Sigmoid colon (tissue), 7 donors: ENCODE measurements around the gene TPSD1. TPM values are rescaled to one million over a fixed set of nuclear protein-coding genes. Genes with fewer than 3 reads are reported as not detected.
A peak's percentile ranks its signal among the peaks of the same experiment; 100 is the strongest.
"Not testable (repeated sequence)": the region's sequence is repeated elsewhere in the genome, so short reads cannot be mapped to it uniquely, and the experiment has no call there.

Experiments used
- DNase-seq: peaks from one replicate; pipeline ENCODE4 v3.0.0-alpha.2; 2019
- H3K27ac ChIP-seq, 4 donors: fragments of 200-600 bp; sonication (generic); one replicate each; pipeline ENCODE4 v1.5.1; 2016 to 2019; ENCODE audit warnings: mild to moderate bottlenecking in 1 of 4
- H3K27me3 ChIP-seq, 3 donors: fragments of 200-600 bp; sonication (generic); one replicate each; pipeline ENCODE4 v1.5.1; 2019; ENCODE audit warnings: mild to moderate bottlenecking in 1 of 3
- H3K36me3 ChIP-seq, 4 donors: fragments of 200-600 bp; sonication (generic); one replicate each; pipeline ENCODE4 v1.5.1; 2016 to 2019
- H3K4me1 ChIP-seq, 4 donors: fragments of 200-600 bp; sonication (generic); one replicate each; pipeline ENCODE4 v1.5.1; 2017 to 2019
- H3K4me3 ChIP-seq, 4 donors: fragments of 200-600 bp; sonication (generic); one replicate each; pipeline ENCODE4 v1.5.1; 2017 to 2019; ENCODE audit warnings: mild to moderate bottlenecking in 2 of 4, moderate library complexity in 1 of 4
- H3K9me3 ChIP-seq, 4 donors: fragments of 200-600 bp in 3 of 4; sonication (generic) in 3 of 4; one replicate each; pipeline versions ENCODE4 v1.5.1 to v1.6.1; 2013 to 2019
- EP300 ChIP-seq, 4 donors: sonication (generic); formaldehyde crosslinking; IDR thresholded peaks; one replicate each; pipeline ENCODE4 v1.6.1; 2017; ENCODE audit warnings: antibody characterized with exemption in 4 of 4
- POLR2A ChIP-seq, 2 donors: fragments of 450-650 bp; IDR thresholded peaks; one replicate each; pipeline ENCODE4 v1.6.1; 2016; ENCODE audit warnings: antibody characterized with exemption in 2 of 2, mild to moderate bottlenecking in 2 of 2, moderate library complexity in 2 of 2
- POLR2AphosphoS5 ChIP-seq, 4 donors: sonication (generic); formaldehyde crosslinking; IDR thresholded peaks; one replicate each; pipeline ENCODE4 v1.6.1; 2017; ENCODE audit warnings: antibody characterized with exemption in 4 of 4
- WGBS, 2 donors: extraction: QIAGEN DNeasy Blood & Tissue Kit; methylation state at CpG; one replicate each; pipeline ENCODE4 v1.1.7; 2013; 5-methylcytosine and 5-hydroxymethylcytosine counted together
- intact Hi-C: fragments of 100-400 bp; cut with DNase I; formaldehyde crosslinking; loops from one replicate; pipeline ENCODE4 v1.15.1; 2023
- polyA plus RNA-seq, 3 donors: library from polyadenylated mRNA; stranded (reverse); fragments of 200-250 nt; gene quantifications; one replicate each; pipeline ENCODE4 v1.2.3, GENCODE V29; 2013
- total RNA-seq, 4 donors: library from RNA; depleted of rRNA; stranded (reverse); fragments of >200 nt; gene quantifications; one replicate each; pipeline ENCODE4 v1.1.0, GENCODE V29; 2016
- TF ChIP-seq, protein P1 (sequence below), 4 experiments: fragments of 450-650 bp in 3 of 4; fragments of 200-600 bp in 1 of 4; IDR thresholded peaks; one replicate each; pipeline ENCODE4 v1.5.1; 2016 to 2019; ENCODE audit warnings: antibody characterized with exemption in 4 of 4, mild to moderate bottlenecking in 3 of 4, moderate library complexity in 2 of 4
- donor health status: healthy with polysubstance abuse.
- donor health status: Bipolar disorder and iron deficiency.
- donor health status: healthy.

Gene TPSD1
- total and polyA plus RNA-seq, 7 donors = 0.71 to 5.3 (median 1.2) TPM; not detected in 4

DNA sequence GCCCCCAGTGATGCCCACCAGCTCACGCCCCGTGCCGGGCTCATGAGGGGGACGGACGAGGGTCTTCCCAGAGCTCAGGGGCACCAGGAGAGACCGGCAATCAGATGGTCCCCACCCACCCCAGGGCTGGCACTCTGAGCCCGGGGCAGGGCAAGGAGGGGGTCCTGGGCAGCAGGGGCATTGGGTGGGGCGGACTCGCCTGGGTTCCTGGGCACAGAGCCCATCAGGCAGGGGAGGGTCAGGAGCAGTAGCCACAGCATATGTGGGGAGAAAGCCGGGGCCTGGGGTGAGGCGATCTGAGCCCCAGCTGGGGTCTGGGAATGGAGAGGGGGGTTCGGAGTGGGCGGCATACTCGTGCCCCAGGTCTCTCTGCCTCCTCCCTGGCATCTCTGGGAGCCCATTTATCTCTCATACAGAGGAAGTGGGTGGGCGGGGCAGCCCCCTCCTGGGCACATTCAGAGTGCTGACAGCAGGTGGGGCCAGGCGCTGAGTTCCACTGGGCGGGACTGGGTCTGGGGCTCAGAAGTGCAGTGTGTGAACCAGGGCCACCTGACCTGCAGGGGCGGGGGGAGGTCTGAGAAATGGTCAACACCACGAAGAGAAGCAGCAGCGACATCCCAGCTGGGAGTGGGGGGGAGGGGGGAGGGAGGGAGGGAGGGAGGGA, 33.1 kb downstream of the TPSD1 start:
- no peaks in the 10 kb centered on the region for H3K4me1 ChIP-seq
- DNase-seq = peak; percentile 53
- H3K9me3 ChIP-seq = no peaks in the 10 kb centered on the region
- TF ChIP-seq, protein P1, sequence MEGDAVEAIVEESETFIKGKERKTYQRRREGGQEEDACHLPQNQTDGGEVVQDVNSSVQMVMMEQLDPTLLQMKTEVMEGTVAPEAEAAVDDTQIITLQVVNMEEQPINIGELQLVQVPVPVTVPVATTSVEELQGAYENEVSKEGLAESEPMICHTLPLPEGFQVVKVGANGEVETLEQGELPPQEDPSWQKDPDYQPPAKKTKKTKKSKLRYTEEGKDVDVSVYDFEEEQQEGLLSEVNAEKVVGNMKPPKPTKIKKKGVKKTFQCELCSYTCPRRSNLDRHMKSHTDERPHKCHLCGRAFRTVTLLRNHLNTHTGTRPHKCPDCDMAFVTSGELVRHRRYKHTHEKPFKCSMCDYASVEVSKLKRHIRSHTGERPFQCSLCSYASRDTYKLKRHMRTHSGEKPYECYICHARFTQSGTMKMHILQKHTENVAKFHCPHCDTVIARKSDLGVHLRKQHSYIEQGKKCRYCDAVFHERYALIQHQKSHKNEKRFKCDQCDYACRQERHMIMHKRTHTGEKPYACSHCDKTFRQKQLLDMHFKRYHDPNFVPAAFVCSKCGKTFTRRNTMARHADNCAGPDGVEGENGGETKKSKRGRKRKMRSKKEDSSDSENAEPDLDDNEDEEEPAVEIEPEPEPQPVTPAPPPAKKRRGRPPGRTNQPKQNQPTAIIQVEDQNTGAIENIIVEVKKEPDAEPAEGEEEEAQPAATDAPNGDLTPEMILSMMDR (IDR thresholded peaks at IDR 0.05) = no peak
- TF ChIP-seq EP300 (IDR thresholded peaks at IDR 0.05) = no peak
- TF ChIP-seq POLR2AphosphoS5 (IDR thresholded peaks at IDR 0.05) = no peak
- TF ChIP-seq POLR2A (IDR thresholded peaks at IDR 0.05) = no peak
- H3K27ac ChIP-seq = no peak overlapping the region
- H3K4me3 ChIP-seq = no peak overlapping the region
- intact Hi-C loops = no loop called here
- H3K27me3 ChIP-seq = peaks cover 24 to 88% (median 77%) of the 10 kb centered on the region in 3 donors
- 27 to 38% methylated on average over 20 of the region's 20 CpGs for WGBS, 2 donors
- no peaks in the 10 kb centered on the region for H3K36me3 ChIP-seq

DNA sequence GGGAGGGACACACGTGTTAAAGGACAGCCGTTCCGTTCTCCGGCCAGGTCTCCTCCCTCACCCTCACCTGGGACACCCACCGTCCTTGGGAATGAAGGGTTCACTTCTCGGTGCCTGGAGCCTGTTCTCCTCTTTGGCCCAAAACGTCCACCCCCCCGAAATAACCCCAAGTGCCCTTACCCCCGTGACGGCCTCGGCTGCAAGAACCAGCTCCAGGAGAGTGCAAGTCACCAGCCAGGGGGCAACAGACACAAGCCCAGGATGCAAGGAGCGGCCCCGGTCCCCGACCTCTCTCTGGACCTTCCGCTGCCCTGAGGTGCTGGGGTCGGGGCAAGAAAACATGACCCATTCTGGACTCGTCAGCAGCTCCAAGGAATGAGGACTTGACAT, 33.6 kb downstream of the TPSD1 start:
- H3K27ac ChIP-seq = no peak overlapping the region
- H3K4me3 ChIP-seq = no peak overlapping the region
- no peak for DNase-seq
- intact Hi-C loops = no loop called here
- WGBS, 2 donors = 13 to 24% methylated on average over 17 of the region's 17 CpGs
- H3K27me3 ChIP-seq = peaks cover 24 to 83% (median 77%) of the 10 kb centered on the region in 3 donors
- TF ChIP-seq POLR2A (IDR thresholded peaks at IDR 0.05) (no peak), POLR2AphosphoS5 (IDR thresholded peaks at IDR 0.05) (no peak), EP300 (IDR thresholded peaks at IDR 0.05) (no peak)
- TF ChIP-seq, protein P1 (IDR thresholded peaks at IDR 0.05) = no peak
- H3K9me3 ChIP-seq = no peaks in the 10 kb centered on the region
- H3K36me3 ChIP-seq = no peaks in the 10 kb centered on the region
- no peaks in the 10 kb centered on the region for H3K4me1 ChIP-seq

DNA sequence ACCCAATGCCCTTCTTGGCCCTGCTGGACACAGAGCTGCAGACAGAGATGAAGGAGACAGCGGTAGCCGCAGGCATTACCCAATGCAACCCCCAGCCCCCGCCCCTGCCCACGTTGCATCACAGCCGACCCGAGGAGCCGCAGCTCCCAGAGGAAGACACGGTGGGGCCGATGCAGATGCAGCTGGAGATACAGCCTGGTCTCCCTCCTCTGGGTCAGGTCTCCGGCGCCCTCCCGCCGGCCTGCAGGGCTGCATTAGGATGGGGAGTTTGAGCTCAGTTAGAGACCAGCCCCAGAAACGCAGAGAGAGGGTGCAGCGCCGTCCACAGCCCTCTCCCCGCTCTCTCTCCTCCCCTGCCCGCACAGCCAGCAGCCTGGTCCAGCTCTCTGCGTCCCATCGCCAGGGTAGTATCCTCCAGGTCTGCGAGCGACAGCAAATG, 34.2 kb downstream of the TPSD1 start:
- intact Hi-C loops = no loop called here
- TF ChIP-seq EP300 (IDR thresholded peaks at IDR 0.05) (no peak), POLR2A (IDR thresholded peaks at IDR 0.05) (no peak), POLR2AphosphoS5 (IDR thresholded peaks at IDR 0.05) (no peak)
- TF ChIP-seq, protein P1 (IDR thresholded peaks at IDR 0.05) = no peak
- Histone ChIP-seq H3K36me3 (no peaks in the 10 kb centered on the region), H3K4me1 (no peaks in the 10 kb centered on the region), H3K4me3 (no peak overlapping the region), H3K9me3 (no peaks in the 10 kb centered on the region), H3K27me3 (peaks cover 24 to 81% (median 77%) of the 10 kb centered on the region in 3 donors), H3K27ac (no peak overlapping the region)
- DNase-seq = no peak
- 28 to 67% methylated on average over 22 of the region's 22 CpGs for WGBS, 2 donors

DNA sequence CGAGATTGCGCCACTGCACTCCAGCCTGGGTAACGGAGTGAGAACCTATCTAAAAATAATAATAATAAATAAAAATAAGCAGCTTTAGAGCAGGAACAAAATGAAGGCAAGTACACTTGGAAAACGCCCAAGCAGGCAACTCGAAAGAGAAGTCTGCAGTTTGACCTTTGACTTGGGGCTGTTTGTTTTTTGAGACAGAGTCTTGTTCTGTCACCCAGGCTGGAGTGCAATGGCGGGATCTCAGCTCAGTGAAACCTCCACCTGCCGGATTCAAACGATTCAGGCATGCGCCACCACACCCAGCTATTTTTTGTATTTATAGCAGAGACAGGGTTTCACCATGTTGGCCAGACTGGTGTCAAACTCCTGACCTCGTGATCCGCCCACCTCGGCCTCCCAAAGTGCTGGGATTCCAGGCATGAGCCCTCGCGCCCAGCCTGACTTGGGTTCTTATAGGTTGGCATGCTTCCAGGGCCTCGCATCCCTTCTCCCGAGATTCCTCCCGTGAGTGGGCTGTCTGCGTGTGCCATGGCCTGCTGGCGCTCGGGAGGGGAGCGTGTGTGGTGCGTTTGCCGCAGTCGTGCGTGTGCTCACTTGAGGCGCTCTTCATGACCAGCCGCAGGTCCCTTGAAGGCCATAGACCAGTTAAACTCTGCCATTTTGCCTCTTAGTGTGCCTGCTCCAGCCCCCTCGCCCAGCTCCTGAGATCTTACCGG, 35.1 kb downstream of the TPSD1 start:
- H3K27ac ChIP-seq = no peak overlapping the region
- H3K27me3 ChIP-seq = peaks cover 24 to 72% (median 69%) of the 10 kb centered on the region in 3 donors
- H3K4me3 ChIP-seq = no peak overlapping the region
- 35 to 70% methylated on average over 29 of the region's 29 CpGs for WGBS, 2 donors
- intact Hi-C loops = no loop called here
- DNase-seq = no peak
- no peak for TF ChIP-seq POLR2A (IDR thresholded peaks at IDR 0.05)
- no peaks in the 10 kb centered on the region for H3K9me3 ChIP-seq
- no peaks in the 10 kb centered on the region for H3K36me3 ChIP-seq
- no peaks in the 10 kb centered on the region for H3K4me1 ChIP-seq

DNA sequence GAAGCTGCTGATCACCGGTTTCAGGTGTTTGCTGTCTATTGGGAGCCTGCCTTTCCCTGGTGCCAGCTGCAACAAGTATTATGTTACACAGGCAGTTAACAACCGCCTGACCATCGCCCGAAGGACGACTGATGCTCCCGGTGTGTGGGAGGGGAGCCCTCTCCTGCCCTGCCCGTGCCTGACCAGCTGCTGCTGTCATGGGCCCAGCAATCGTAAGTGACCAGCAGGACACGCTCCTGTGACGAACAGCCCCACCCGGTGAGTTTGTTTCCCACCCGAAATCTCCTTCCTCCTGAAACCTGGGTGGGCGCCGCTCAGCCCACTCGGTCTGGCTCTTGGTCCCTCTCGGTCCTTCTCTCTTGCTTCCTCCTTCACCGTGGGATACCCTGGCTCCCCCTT, 35.7 kb downstream of the TPSD1 start:
- DNase-seq = no peak
- Histone ChIP-seq H3K36me3 (no peaks in the 10 kb centered on the region), H3K4me1 (no peaks in the 10 kb centered on the region), H3K9me3 (no peaks in the 10 kb centered on the region), H3K27me3 (peaks cover 24 to 67% (median 63%) of the 10 kb centered on the region in 3 donors), H3K4me3 (no peak overlapping the region), H3K27ac (no peak overlapping the region)
- TF ChIP-seq POLR2A (IDR thresholded peaks at IDR 0.05) (no peak), EP300 (IDR thresholded peaks at IDR 0.05) (no peak), POLR2AphosphoS5 (IDR thresholded peaks at IDR 0.05) (no peak)
- TF ChIP-seq, protein P1 (IDR thresholded peaks at IDR 0.05) = no peak
- 48 to 54% methylated on average over 17 of the region's 17 CpGs for WGBS, 2 donors
- intact Hi-C loops = no loop called here

DNA sequence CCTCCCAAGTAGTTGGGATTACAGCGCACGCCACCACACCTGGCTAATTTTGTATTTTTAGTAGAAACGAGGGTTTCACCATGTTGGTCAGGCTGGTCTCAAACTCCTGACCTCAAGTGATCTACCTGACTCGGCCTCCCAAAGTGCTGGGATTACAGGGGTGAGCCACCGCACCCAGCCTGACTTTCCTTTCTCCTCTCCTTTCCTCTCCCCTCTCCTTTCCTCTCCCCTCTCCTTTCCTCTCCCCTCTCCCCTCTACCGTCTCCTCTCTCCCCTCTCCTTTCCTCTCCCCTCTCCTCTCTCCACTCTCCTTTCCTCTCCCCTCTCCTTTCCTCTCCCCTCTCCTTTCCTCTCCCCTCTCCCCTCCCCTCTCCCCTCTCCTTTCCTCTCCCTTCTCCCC, 36.3 kb downstream of the TPSD1 start:
- H3K36me3 ChIP-seq, H3K27ac ChIP-seq, H3K9me3 ChIP-seq, H3K4me1 ChIP-seq, DNase-seq, intact Hi-C loops, H3K4me3 ChIP-seq: not testable (repeated sequence)
- 81 to 83% methylated on average over 6 of the region's 6 CpGs for WGBS, 2 donors
- peaks cover 24 to 60% (median 59%) of the 10 kb centered on the region in 3 donors for H3K27me3 ChIP-seq

DNA sequence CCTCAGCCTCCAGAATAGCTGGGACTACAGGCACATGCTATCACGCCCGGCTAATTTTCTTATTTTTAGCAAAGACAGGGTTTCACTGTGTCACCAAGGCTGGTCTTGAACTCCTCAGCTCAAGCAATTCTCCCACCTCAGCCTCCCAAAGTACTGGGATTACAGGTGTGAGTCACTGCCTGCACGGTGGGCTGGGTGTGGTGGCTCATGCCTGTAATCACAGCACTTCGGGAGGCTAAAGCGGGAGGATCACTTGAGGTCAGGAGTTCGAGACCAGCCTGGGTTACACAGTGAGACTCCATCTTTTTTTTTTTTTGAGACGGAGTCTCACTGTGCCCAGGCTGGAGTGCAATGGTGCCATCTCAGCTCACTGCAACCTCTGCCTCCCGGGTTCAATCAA, 36.9 kb downstream of the TPSD1 start:
- H3K9me3 ChIP-seq, intact Hi-C loops, H3K4me3 ChIP-seq, H3K27ac ChIP-seq, DNase-seq, H3K4me1 ChIP-seq, H3K36me3 ChIP-seq: not testable (repeated sequence)
- H3K27me3 ChIP-seq = peaks cover 24 to 54% (median 53%) of the 10 kb centered on the region in 3 donors
- WGBS, 2 donors = 68 to 80% methylated on average over 8 of the region's 8 CpGs
